WTC11 (cell line): Measurements from ENCODE around the gene KDELR3. TPM values are rescaled to one million over a fixed set of nuclear protein-coding genes. Genes with fewer than 3 reads are reported as not detected.
"Not testable (repeated sequence)": the region's sequence is repeated elsewhere in the genome, so short reads cannot be mapped to it uniquely, and the experiment has no call there.

Experiments
- ATAC-seq: fragments of 200-7000 bp; cut with Tn5 transposase; 2 replicates; pipeline ENCODE4 v1.10.0; 2021; ENCODE audit warnings: mild to moderate bottlenecking, moderate library complexity
- CTCF ChIA-PET: fragments of 300-600 bp; sonication (Branson Sonifier 250); formaldehyde crosslinking; loops from one replicate; lab custom pipeline; 2021; ENCODE audit warnings: antibody characterized with exemption; lab: Charles Lee
- POLR2A ChIA-PET: fragments of 350-600 bp; sonication (Branson Sonifier 250); formaldehyde crosslinking; loops from one replicate; lab custom pipeline; 2021; ENCODE audit warnings: antibody characterized with exemption; lab: Charles Lee
- DNase-seq: peaks from one replicate; pipeline ENCODE4 v3.0.0; 2021; ENCODE audit warnings: low spot score
- H3K27ac Mint-ChIP-seq: 2 replicates; pipeline ENCODE4 v1.8.0; 2021; ENCODE audit warnings: mixed read lengths
- H3K27me3 Mint-ChIP-seq: 2 replicates; pipeline ENCODE4 v1.8.0; 2021; ENCODE audit warnings: low read depth, mild to moderate bottlenecking, moderate library complexity, mixed read lengths
- H3K36me3 Mint-ChIP-seq: 2 replicates; pipeline ENCODE4 v1.8.0; 2021; ENCODE audit warnings: mixed read lengths
- H3K4me1 Mint-ChIP-seq: 2 replicates; pipeline ENCODE4 v1.8.0; 2022; ENCODE audit warnings: mixed read lengths
- H3K4me3 Mint-ChIP-seq: 2 replicates; pipeline ENCODE4 v1.8.0; 2021; ENCODE audit warnings: mild to moderate bottlenecking, moderate library complexity, mixed read lengths
- H3K9me3 Mint-ChIP-seq: 2 replicates; pipeline ENCODE4 v1.8.0; 2021; ENCODE audit warnings: mixed read lengths
- ATF1 ChIP-seq: sonication (generic); formaldehyde crosslinking; IDR thresholded peaks from 2 replicates; pipeline ENCODE4 v1.8.1; 2023; ENCODE audit warnings: mild to moderate bottlenecking, moderate library complexity, missing genetic modification reagents
- CREM ChIP-seq: sonication (generic); formaldehyde crosslinking; IDR thresholded peaks from 2 replicates; pipeline ENCODE4 v1.8.1; 2022; ENCODE audit warnings: mild to moderate bottlenecking, missing genetic modification reagents, moderate library complexity
- ELF4 ChIP-seq: sonication (generic); formaldehyde crosslinking; IDR thresholded peaks from 2 replicates; pipeline ENCODE4 v1.8.1; 2022; ENCODE audit warnings: low read depth, mild to moderate bottlenecking, moderate library complexity, missing genetic modification reagents
- ETV6 ChIP-seq: sonication (generic); formaldehyde crosslinking; IDR thresholded peaks from 2 replicates; pipeline ENCODE4 v1.8.1; 2022; ENCODE audit warnings: mild to moderate bottlenecking, missing genetic modification reagents
- GABPB1 ChIP-seq: sonication (generic); formaldehyde crosslinking; IDR thresholded peaks from 2 replicates; pipeline ENCODE4 v1.8.1; 2023; ENCODE audit warnings: mild to moderate bottlenecking, missing genetic modification reagents
- GTF2I ChIP-seq: fragments of 250-450 bp; sonication (Bioruptor Pico); conservative IDR thresholded peaks from 2 replicates; pipeline ENCODE4 v1.4.0; 2021; ENCODE audit warnings: mild to moderate bottlenecking
- KAT7 ChIP-seq: sonication (generic); formaldehyde crosslinking; IDR thresholded peaks from 2 replicates; pipeline ENCODE4 v1.8.1; 2023; ENCODE audit warnings: missing genetic modification reagents, mild to moderate bottlenecking, borderline replicate concordance
- MAX ChIP-seq: sonication (generic); formaldehyde crosslinking; IDR thresholded peaks from 2 replicates; pipeline ENCODE4 v1.8.0; 2022; ENCODE audit warnings: mild to moderate bottlenecking, missing genetic modification reagents
- NFATC4 ChIP-seq: fragments of 250-450 bp; sonication (Bioruptor Pico); IDR thresholded peaks from 2 replicates; pipeline ENCODE4 v1.9.0; 2021; ENCODE audit warnings: mild to moderate bottlenecking
- NR2C2 ChIP-seq: sonication (generic); formaldehyde crosslinking; IDR thresholded peaks from 2 replicates; pipeline ENCODE4 v1.8.0; 2022; ENCODE audit warnings: mild to moderate bottlenecking, missing genetic modification reagents
- OVOL2 ChIP-seq: fragments of 250-450 bp; sonication (Bioruptor Pico); IDR thresholded peaks from 2 replicates; pipeline ENCODE4 v1.9.0; 2021; ENCODE audit warnings: mild to moderate bottlenecking, borderline replicate concordance
- SMAD3 ChIP-seq: sonication (generic); formaldehyde crosslinking; IDR thresholded peaks from 2 replicates; pipeline ENCODE4 v1.8.0; 2022; ENCODE audit warnings: missing genetic modification reagents, mild to moderate bottlenecking, borderline replicate concordance
- TEAD4 ChIP-seq: sonication (generic); formaldehyde crosslinking; IDR thresholded peaks from 2 replicates; pipeline ENCODE4 v1.8.0; 2022; ENCODE audit warnings: mild to moderate bottlenecking, missing genetic modification reagents
- TP53 ChIP-seq: sonication (generic); formaldehyde crosslinking; IDR thresholded peaks from 2 replicates; pipeline ENCODE4 v1.8.1; 2023; ENCODE audit warnings: mild to moderate bottlenecking, missing genetic modification reagents
- ZBTB21 ChIP-seq: sonication (generic); formaldehyde crosslinking; IDR thresholded peaks from 2 replicates; pipeline ENCODE4 v1.8.1; 2023; ENCODE audit warnings: mild to moderate bottlenecking, missing genetic modification reagents, borderline replicate concordance
- ZNF219 ChIP-seq: sonication (generic); formaldehyde crosslinking; IDR thresholded peaks from 2 replicates; pipeline ENCODE4 v1.8.0; 2023; ENCODE audit warnings: missing genetic modification reagents, mild to moderate bottlenecking, borderline replicate concordance
- ZNF317 ChIP-seq: sonication (generic); formaldehyde crosslinking; IDR thresholded peaks from 2 replicates; pipeline ENCODE4 v1.8.1; 2023; ENCODE audit warnings: low read depth, mild to moderate bottlenecking, moderate library complexity, missing genetic modification reagents, borderline replicate concordance
- ZNF425 ChIP-seq: fragments of 250-450 bp; sonication (Bioruptor Pico); conservative IDR thresholded peaks from 2 replicates; pipeline ENCODE4 v1.9.0; 2021; ENCODE audit warnings: mild to moderate bottlenecking
- total RNA-seq: library from RNA; stranded (reverse); gene quantifications from 3 replicates; pipeline ENCODE4 v1.2.3, GENCODE V29; 2021
- TF ChIP-seq, protein P1 (sequence below): sonication (generic); formaldehyde crosslinking; IDR thresholded peaks from 2 replicates; pipeline ENCODE4 v1.8.1; 2022; ENCODE audit warnings: mild to moderate bottlenecking, moderate library complexity, missing genetic modification reagents
- TF ChIP-seq, protein P2 (sequence below): sonication (generic); formaldehyde crosslinking; conservative IDR thresholded peaks from 2 replicates; pipeline ENCODE4 v1.8.1; 2022; ENCODE audit warnings: mild to moderate bottlenecking, missing genetic modification reagents

Gene KDELR3
- total RNA-seq, 1 experiment from 2014 or later = 5.7 TPM

DNA sequence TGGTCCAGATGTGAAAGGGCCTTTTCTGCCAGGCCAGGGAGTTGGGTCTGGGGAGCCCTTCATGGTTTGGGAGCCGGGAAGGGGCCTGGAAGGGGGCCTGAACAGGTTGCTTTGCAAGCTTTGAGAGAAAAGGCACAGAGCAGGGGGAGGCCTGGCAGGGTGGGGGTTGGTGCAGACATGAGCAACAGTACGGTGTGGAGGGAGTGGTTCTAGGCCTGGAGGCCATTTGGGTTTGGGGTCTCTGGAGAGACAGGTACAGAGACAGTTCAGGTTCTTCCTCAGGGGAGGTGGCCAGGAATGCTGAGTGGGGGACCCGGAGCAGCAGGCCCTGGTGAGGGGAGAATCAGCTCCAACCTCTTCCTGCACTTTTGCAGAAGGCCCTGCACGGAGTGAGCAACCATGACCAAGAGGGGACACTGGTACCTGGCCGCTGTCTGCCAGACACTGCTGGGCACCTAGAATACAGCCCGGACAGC, 1.4 kb downstream of the KDELR3 start:
- no peak for ATAC-seq
- H3K4me3 Mint-ChIP-seq = no peak overlapping the region

GRCh38 chr22:38470179-38470578, 2.3 kb downstream of the KDELR3 start:
- H3K36me3 Mint-ChIP-seq, CTCF ChIA-PET, H3K27ac Mint-ChIP-seq, POLR2A ChIA-PET, ATAC-seq, DNase-seq, H3K4me3 Mint-ChIP-seq, H3K9me3 Mint-ChIP-seq: not testable (repeated sequence)
- peaks cover 38% of the 10 kb centered on the region for H3K27me3 Mint-ChIP-seq
- H3K4me1 Mint-ChIP-seq = peaks cover 10% of the 10 kb centered on the region

More for the DNA sequence above, 1.4 kb downstream of the KDELR3 start:
- Mint-ChIP-seq H3K36me3 (no peaks in the 10 kb centered on the region), H3K4me1 (peaks cover 10% of the 10 kb centered on the region), H3K27me3 (peaks cover 45% of the 10 kb centered on the region), H3K27ac (no peak overlapping the region), H3K9me3 (no peaks in the 10 kb centered on the region)
- no peak for TF ChIP-seq ETV6 (CRISPR knock-in tag)
- TF ChIP-seq ZNF317 (CRISPR knock-in tag) = no peak
- no peak for TF ChIP-seq MAX (CRISPR knock-in tag)
- TF ChIP-seq TEAD4 = no peak
- TF ChIP-seq, protein P1, sequence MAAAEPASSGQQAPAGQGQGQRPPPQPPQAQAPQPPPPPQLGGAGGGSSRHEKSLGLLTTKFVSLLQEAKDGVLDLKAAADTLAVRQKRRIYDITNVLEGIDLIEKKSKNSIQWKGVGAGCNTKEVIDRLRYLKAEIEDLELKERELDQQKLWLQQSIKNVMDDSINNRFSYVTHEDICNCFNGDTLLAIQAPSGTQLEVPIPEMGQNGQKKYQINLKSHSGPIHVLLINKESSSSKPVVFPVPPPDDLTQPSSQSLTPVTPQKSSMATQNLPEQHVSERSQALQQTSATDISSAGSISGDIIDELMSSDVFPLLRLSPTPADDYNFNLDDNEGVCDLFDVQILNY (CRISPR knock-in tag) = no peak
- no peak for TF ChIP-seq NR2C2 (CRISPR knock-in tag)
- TF ChIP-seq GTF2I (CRISPR knock-in tag) = no peak
- no peak for TF ChIP-seq OVOL2
- no peak for TF ChIP-seq ZBTB21
- TF ChIP-seq KAT7 = no peak
- TF ChIP-seq, protein P2, sequence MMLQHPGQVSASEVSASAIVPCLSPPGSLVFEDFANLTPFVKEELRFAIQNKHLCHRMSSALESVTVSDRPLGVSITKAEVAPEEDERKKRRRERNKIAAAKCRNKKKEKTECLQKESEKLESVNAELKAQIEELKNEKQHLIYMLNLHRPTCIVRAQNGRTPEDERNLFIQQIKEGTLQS (CRISPR knock-in tag) = no peak
- no peak for TF ChIP-seq ATF1 (CRISPR knock-in tag)
- no peak for TF ChIP-seq ZNF425 (CRISPR knock-in tag)
- no peak for TF ChIP-seq CREM (CRISPR knock-in tag)
- no peak for TF ChIP-seq ELF4
- TF ChIP-seq ZNF219 = no peak
- no peak for TF ChIP-seq GABPB1
- no peak for TF ChIP-seq TP53 (CRISPR knock-in tag)
- DNase-seq = no peak
- ChIA-PET POLR2A (interaction anchor here (0.7 kb wide), 2 partner anchors 11 to 68 kb away, joined by 3 read pairs; no protein-coding TSS in a partner anchor), CTCF (interaction anchor here (0.5 to 0.8 kb wide), 4 partner anchors 17 to 894 kb away, joined by 3 to 4 read pairs (median 3); no protein-coding TSS in a partner anchor)

GRCh38 chr22:38471237-38471636, 3.3 kb downstream of the KDELR3 start:
- ChIA-PET CTCF (interaction anchor here (0.6 kb wide), 1 partner anchor 9 kb away, joined by 3 read pairs; no protein-coding TSS in a partner anchor), POLR2A (no interaction called here)
- Mint-ChIP-seq H3K27ac (no peak overlapping the region), H3K9me3 (no peaks in the 10 kb centered on the region), H3K4me3 (no peak overlapping the region), H3K4me1 (peaks cover 5% of the 10 kb centered on the region), H3K27me3 (peaks cover 27% of the 10 kb centered on the region), H3K36me3 (no peaks in the 10 kb centered on the region)
- ATAC-seq (no peak), DNase-seq (no peak)
- TF ChIP-seq SMAD3 (CRISPR knock-in tag) = no peak
- no peak for TF ChIP-seq NFATC4 (CRISPR knock-in tag)
